ENCODE data around the gene RBM6.
A peak's percentile ranks its signal among the peaks of the same experiment; 100 is the strongest.

Gene RBM6

GRCh38 chr3:50095352-50095998, 155.5 kb downstream of the RBM6 start:
- DNase-seq = no peak

- DNase-seq = no peak
Observed at GRCh38 chr3:50100386-50100785, 160.4 kb downstream of the RBM6 start.

GRCh38 chr3:50100956-50101845, 161.3 kb downstream of the RBM6 start:
- no peak for DNase-seq

GRCh38 chr3:50102558-50102957, 162.6 kb downstream of the RBM6 start:
- no peak for DNase-seq

GRCh38 chr3:50111757-50112156, 171.8 kb downstream of the RBM6 start:
- DNase-seq = no peak

- no peak for DNase-seq
Observed at GRCh38 chr3:50112462-50112861, 172.5 kb downstream of the RBM6 start.

GRCh38 chr3:50117120-50117519, 177.2 kb downstream of the RBM6 start:
- DNase-seq = no peak

- no peak for DNase-seq
Observed at GRCh38 chr3:50118237-50118636, 178.3 kb downstream of the RBM6 start.

- no peak for DNase-seq
Observed at GRCh38 chr3:50119786-50120185, 179.8 kb downstream of the RBM6 start.

GRCh38 chr3:50120364-50121071, 180.6 kb downstream of the RBM6 start:
- no peak for DNase-seq

- peak; percentile 22 for DNase-seq
Observed at GRCh38 chr3:50121072-50122032, 181.4 kb downstream of the RBM6 start.

GRCh38 chr3:50122071-50122470, 182.1 kb downstream of the RBM6 start:
- no peak for DNase-seq

- DNase-seq = no peak
Observed at GRCh38 chr3:50122661-50123391, 182.9 kb downstream of the RBM6 start.

GRCh38 chr3:50123394-50124051, 183.6 kb downstream of the RBM6 start:
- DNase-seq = no peak

- no peak for DNase-seq
Observed at GRCh38 chr3:50124052-50124799, 184.3 kb downstream of the RBM6 start.

GRCh38 chr3:50124800-50125178, 184.8 kb downstream of the RBM6 start:
- no peak for DNase-seq

- no peak for DNase-seq
Observed at GRCh38 chr3:50125541-50126286, 185.8 kb downstream of the RBM6 start.

- no peak for DNase-seq
Observed at GRCh38 chr3:50126287-50127211, 186.6 kb downstream of the RBM6 start.
